HG03025 (cell line): Measurements from ENCODE around the gene TM2D3.

ENCODE experiments used
- ATAC-seq: cut with Tn5 transposase; IDR thresholded peaks from one replicate; pipeline ENCODE4 v1.9.1; 2021; ENCODE audit warnings: mild to moderate bottlenecking, moderate library complexity; ENCODE audit not compliant: unreplicated experiment, low FRiP score

Gene TM2D3

GRCh38 chr15:101609742-101610610 is 42.2 kb downstream of the TM2D3 start:
- ATAC-seq: no peak

- ATAC-seq: no peak
Measured at GRCh38 chr15:101608201-101608600, 44.0 kb downstream of the TM2D3 start.

GRCh38 chr15:101607108-101607507 is 45.1 kb downstream of the TM2D3 start:
- ATAC-seq: no peak

- no peak for ATAC-seq
Measured at GRCh38 chr15:101604124-101604874, 47.9 kb downstream of the TM2D3 start.

- ATAC-seq: no peak
Measured at GRCh38 chr15:101602801-101603200, 49.4 kb downstream of the TM2D3 start.

GRCh38 chr15:101600035-101600434 is 52.1 kb downstream of the TM2D3 start:
- ATAC-seq: no peak

GRCh38 chr15:101599091-101599490 is 53.1 kb downstream of the TM2D3 start:
- ATAC-seq: no peak

- no peak for ATAC-seq
Measured at GRCh38 chr15:101597360-101597928, 54.7 kb downstream of the TM2D3 start.

- no peak for ATAC-seq
Measured at GRCh38 chr15:101596633-101597032, 55.5 kb downstream of the TM2D3 start.
